Loucy (cell line): Measurements from ENCODE around the gene CDK11A.
"Not testable (repeated sequence)": the region's sequence is repeated elsewhere in the genome, so short reads cannot be mapped to it uniquely, and the experiment has no call there.

Experiments used
- H2AFZ ChIP-seq: fragments of 200-600 bp; sonication (generic); 2 replicates; pipeline ENCODE4 v1.6.0; 2016; ENCODE audit warnings: antibody characterized with exemption, mild to moderate bottlenecking, low read length, moderate library complexity
- H3F3A ChIP-seq: fragments of 200-600 bp; 2 replicates; pipeline ENCODE4 v1.6.0; 2016; ENCODE audit warnings: antibody characterized with exemption, low read depth, mild to moderate bottlenecking
- H3K27me3 ChIP-seq: fragments of 200-600 bp; sonication (generic); 2 replicates; pipeline ENCODE4 v1.6.1; 2014; ENCODE audit warnings: low read length, mild to moderate bottlenecking; ENCODE audit not compliant: insufficient read depth, poor library complexity, severe bottlenecking
- H3K36me3 ChIP-seq: fragments of 200-600 bp; sonication (generic); 2 replicates; pipeline ENCODE4 v1.6.1; 2016; ENCODE audit warnings: low read length; ENCODE audit not compliant: insufficient read depth
- H3K4me1 ChIP-seq: fragments of 200-600 bp; sonication (generic); 2 replicates; pipeline ENCODE4 v1.5.1; 2014; ENCODE audit warnings: low read length, mild to moderate bottlenecking; ENCODE audit not compliant: insufficient read depth, poor library complexity, severe bottlenecking
- H3K4me2 ChIP-seq: fragments of 200-600 bp; sonication (generic); 2 replicates; pipeline ENCODE4 v1.6.0; 2014; ENCODE audit warnings: antibody characterized with exemption, low read length, low read depth, mild to moderate bottlenecking; ENCODE audit not compliant: poor library complexity, severe bottlenecking
- H3K4me3 ChIP-seq: fragments of 200-600 bp; sonication (generic); 2 replicates; pipeline ENCODE4 v1.5.1; 2014; ENCODE audit warnings: low read length, mild to moderate bottlenecking, mixed read lengths; ENCODE audit not compliant: poor library complexity, severe bottlenecking
- H3K79me2 ChIP-seq: fragments of 200-600 bp; sonication (generic); 2 replicates; pipeline ENCODE4 v1.6.1; 2014; ENCODE audit warnings: low read length; ENCODE audit not compliant: insufficient read depth
- H3K9ac ChIP-seq: fragments of 200-600 bp; sonication (generic); 2 replicates; pipeline ENCODE4 v1.6.0; 2014; ENCODE audit warnings: mild to moderate bottlenecking, low read depth, low read length, moderate library complexity; ENCODE audit not compliant: poor library complexity, severe bottlenecking
- H3K9me2 ChIP-seq: fragments of 200-600 bp; sonication (generic); replicated peaks from 2 replicates; pipeline ENCODE4 v1.6.1; 2016; ENCODE audit warnings: low read depth, low read length, mixed read lengths
- H3K9me3 ChIP-seq: fragments of 200-600 bp; sonication (generic); 2 replicates; pipeline ENCODE4 v1.6.1; 2014; ENCODE audit warnings: mild to moderate bottlenecking, antibody characterized with exemption, low read length, low read depth; ENCODE audit not compliant: insufficient read depth
- H4K20me1 ChIP-seq: fragments of 200-600 bp; sonication (generic); 2 replicates; pipeline ENCODE4 v1.6.0; 2014; ENCODE audit warnings: antibody characterized with exemption, low read length, mild to moderate bottlenecking; ENCODE audit not compliant: insufficient read depth, poor library complexity, severe bottlenecking

The CDK11A gene

GRCh38 chr1:1697358-1698183 is 26.6 kb downstream of the CDK11A start:
- not testable (repeated sequence) for H3K9ac ChIP-seq, H2AFZ ChIP-seq, H3K4me3 ChIP-seq, H3K4me2 ChIP-seq, H4K20me1 ChIP-seq, H3K9me2 ChIP-seq, H3K79me2 ChIP-seq, H3K4me1 ChIP-seq, H3K9me3 ChIP-seq, H3K36me3 ChIP-seq, H3F3A ChIP-seq, H3K27me3 ChIP-seq

GRCh38 chr1:1696431-1697357 is 27.5 kb downstream of the CDK11A start:
- not testable (repeated sequence) for H3F3A ChIP-seq

GRCh38 chr1:1692714-1693647 is 31.2 kb downstream of the CDK11A start, which contains the start of gene SLC35E2B:
Gene SLC35E2B, minus strand, starts transcription at chr1:1692795. Its CDS starts 16,096 bp downstream, at chr1:1676699.
- Histone ChIP-seq H3K79me2 (peaks cover 11% of the 10 kb centered on the region; the same call in 1 of the 2 replicates), H3K4me2 (peak within 1 kb of the TSS; percentile 51), H2AFZ (peak within 1 kb of the TSS; percentile 49; the same call in 1 of the 2 replicates), H3K9ac (peak within 1 kb of the TSS; percentile 84), H3K4me3 (peak within 1 kb of the TSS; percentile 74)
- H3F3A ChIP-seq, H3K27me3 ChIP-seq, H4K20me1 ChIP-seq, H3K4me1 ChIP-seq, H3K9me2 ChIP-seq, H3K36me3 ChIP-seq, H3K9me3 ChIP-seq: not testable (repeated sequence)

More at GRCh38 chr1:1696431-1697357, 27.5 kb downstream of the CDK11A start:
- H3K9me2 ChIP-seq, H3K4me1 ChIP-seq, H3K27me3 ChIP-seq, H3K4me3 ChIP-seq, H3K36me3 ChIP-seq, H3K9me3 ChIP-seq, H3K4me2 ChIP-seq, H4K20me1 ChIP-seq, H3K9ac ChIP-seq, H3K79me2 ChIP-seq, H2AFZ ChIP-seq: not testable (repeated sequence)

GRCh38 chr1:1692324-1692713 is 31.8 kb downstream of the CDK11A start:
- Histone ChIP-seq H3K9ac (peak overlapping the region; percentile 84), H2AFZ (peak overlapping the region; percentile 49; the same call in 1 of the 2 replicates), H3K4me3 (peak overlapping the region; percentile 74), H3K79me2 (peaks cover 16% of the 10 kb centered on the region; the same call in 1 of the 2 replicates)
- H3K4me1 ChIP-seq, H3K9me2 ChIP-seq, H3K4me2 ChIP-seq, H3K36me3 ChIP-seq, H3K27me3 ChIP-seq, H4K20me1 ChIP-seq, H3K9me3 ChIP-seq, H3F3A ChIP-seq: not testable (repeated sequence)

- H3K9me2 ChIP-seq, H4K20me1 ChIP-seq, H3K4me1 ChIP-seq, H3F3A ChIP-seq, H3K4me2 ChIP-seq, H3K27me3 ChIP-seq, H3K9me3 ChIP-seq, H3K9ac ChIP-seq, H3K36me3 ChIP-seq, H2AFZ ChIP-seq: not testable (repeated sequence)
- Histone ChIP-seq H3K4me3 (peak overlapping the region; percentile 65), H3K79me2 (peaks cover 19% of the 10 kb centered on the region; the same call in 1 of the 2 replicates)
Measured at GRCh38 chr1:1691443-1691842, 32.7 kb downstream of the CDK11A start.

- H3K27me3 ChIP-seq, H3F3A ChIP-seq, H3K4me1 ChIP-seq, H2AFZ ChIP-seq, H3K9me2 ChIP-seq, H3K4me3 ChIP-seq, H3K9ac ChIP-seq, H3K9me3 ChIP-seq, H4K20me1 ChIP-seq, H3K36me3 ChIP-seq, H3K4me2 ChIP-seq: not testable (repeated sequence)
- peaks cover 26% of the 10 kb centered on the region; the same call in 1 of the 2 replicates for H3K79me2 ChIP-seq
Measured at GRCh38 chr1:1689526-1689925, 34.6 kb downstream of the CDK11A start.
